NT2/D1 (cell line): ENCODE results near the gene HSPBP1.

Experiments
- DNase-seq: peaks from one replicate; pipeline ENCODE4 v3.0.0-alpha.2; 2011; ENCODE audit warnings: low read depth, low spot score
- H3K27me3 ChIP-seq: 2 replicates; pipeline ENCODE4 v1.6.0; 2011; ENCODE audit warnings: mild to moderate bottlenecking; ENCODE audit not compliant: insufficient read length, insufficient read depth
- H3K36me3 ChIP-seq: 2 replicates; pipeline ENCODE4 v1.6.1; 2011; ENCODE audit warnings: mild to moderate bottlenecking, low read length, mixed read lengths; ENCODE audit not compliant: insufficient read depth, insufficient read length
- H3K4me1 ChIP-seq: 2 replicates; pipeline ENCODE4 v1.5.1; 2011; ENCODE audit not compliant: insufficient read depth, insufficient read length
- H3K4me3 ChIP-seq: 2 replicates; pipeline ENCODE4 v1.5.1; 2011; ENCODE audit warnings: low read depth; ENCODE audit not compliant: insufficient read length
- H3K9ac ChIP-seq: 2 replicates; pipeline ENCODE4 v1.6.0; 2011; ENCODE audit warnings: low read depth; ENCODE audit not compliant: insufficient read length
- H3K9me3 ChIP-seq: 2 replicates; pipeline ENCODE4 v1.5.1; 2011; ENCODE audit warnings: mild to moderate bottlenecking, low read length; ENCODE audit not compliant: insufficient read depth
- SUZ12 ChIP-seq: IDR thresholded peaks from 2 replicates; pipeline ENCODE4 v1.6.1; 2011; ENCODE audit not compliant: insufficient read length, insufficient read depth; ENCODE audit errors: extremely low read depth
- YY1 ChIP-seq: IDR thresholded peaks from 2 replicates; pipeline ENCODE4 v1.6.1; 2011; ENCODE audit not compliant: insufficient read length, insufficient read depth
- ZNF274 ChIP-seq: IDR thresholded peaks from 2 replicates; pipeline ENCODE4 v1.6.1; 2011; ENCODE audit warnings: mild to moderate bottlenecking, low read depth, low read length

Gene HSPBP1

GRCh38 chr19:55320844-55321419, 41.0 kb upstream of the HSPBP1 start:
- H3K4me3 ChIP-seq = no peak overlapping the region
- TF ChIP-seq SUZ12 (no peak), ZNF274 (no peak), YY1 (no peak)
- H3K36me3 ChIP-seq = no peaks in the 10 kb centered on the region
- H3K4me1 ChIP-seq = peaks cover 4% of the 10 kb centered on the region
- no peak for DNase-seq
- H3K9me3 ChIP-seq = no peaks in the 10 kb centered on the region
- H3K9ac ChIP-seq = peak overlapping the region; percentile 26
- H3K27me3 ChIP-seq = peaks cover 5% of the 10 kb centered on the region

GRCh38 chr19:55319785-55320184, 39.9 kb upstream of the HSPBP1 start:
- peaks cover 2% of the 10 kb centered on the region for H3K4me1 ChIP-seq
- no peaks in the 10 kb centered on the region for H3K9me3 ChIP-seq
- peak overlapping the region; percentile 50 for H3K9ac ChIP-seq
- H3K27me3 ChIP-seq = peaks cover 5% of the 10 kb centered on the region
- H3K36me3 ChIP-seq = no peaks in the 10 kb centered on the region
- TF ChIP-seq YY1 = no peak
- no peak for TF ChIP-seq ZNF274
- no peak for TF ChIP-seq SUZ12
- DNase-seq = no peak
- no peak overlapping the region for H3K4me3 ChIP-seq

GRCh38 chr19:55316646-55317045, 36.7 kb upstream of the HSPBP1 start:
- H3K9ac ChIP-seq = no peak overlapping the region
- TF ChIP-seq YY1 (no peak), SUZ12 (no peak), ZNF274 (no peak)
- DNase-seq = no peak
- peaks cover 8% of the 10 kb centered on the region for H3K4me1 ChIP-seq
- H3K27me3 ChIP-seq = peaks cover 5% of the 10 kb centered on the region
- H3K9me3 ChIP-seq = no peaks in the 10 kb centered on the region
- H3K4me3 ChIP-seq = no peak overlapping the region
- peaks cover 4% of the 10 kb centered on the region for H3K36me3 ChIP-seq

- H3K9me3 ChIP-seq = no peaks in the 10 kb centered on the region
- H3K36me3 ChIP-seq = peaks cover 4% of the 10 kb centered on the region
- H3K27me3 ChIP-seq = peaks cover under 1% of the 10 kb centered on the region
- H3K4me1 ChIP-seq = peaks cover 8% of the 10 kb centered on the region
- no peak overlapping the region for H3K4me3 ChIP-seq
- no peak overlapping the region for H3K9ac ChIP-seq
- TF ChIP-seq ZNF274 = no peak
- DNase-seq = no peak
These were observed 36.1 kb upstream of the HSPBP1 start for GRCh38 chr19:55315956-55316525.

GRCh38 chr19:55314396-55314795, 34.5 kb upstream of the HSPBP1 start:
- no peak for DNase-seq

GRCh38 chr19:55312621-55313512, 33.0 kb upstream of the HSPBP1 start:
- H3K9me3 ChIP-seq = no peaks in the 10 kb centered on the region
- no peak overlapping the region for H3K4me3 ChIP-seq
- DNase-seq = no peak
- peaks cover 8% of the 10 kb centered on the region for H3K4me1 ChIP-seq
- H3K9ac ChIP-seq = no peak overlapping the region
- no peaks in the 10 kb centered on the region for H3K27me3 ChIP-seq
- H3K36me3 ChIP-seq = peaks cover 27% of the 10 kb centered on the region
- TF ChIP-seq ZNF274 = no peak
- no peak for TF ChIP-seq SUZ12
- TF ChIP-seq YY1 = no peak

More at GRCh38 chr19:55314396-55314795, 34.5 kb upstream of the HSPBP1 start:
- Histone ChIP-seq H3K4me1 (peaks cover 8% of the 10 kb centered on the region), H3K9me3 (no peaks in the 10 kb centered on the region), H3K9ac (no peak overlapping the region), H3K36me3 (peaks cover 15% of the 10 kb centered on the region), H3K4me3 (no peak overlapping the region), H3K27me3 (no peaks in the 10 kb centered on the region)
- TF ChIP-seq YY1 (no peak), SUZ12 (no peak), ZNF274 (no peak)

- no peak overlapping the region for H3K9ac ChIP-seq
- no peaks in the 10 kb centered on the region for H3K9me3 ChIP-seq
- peaks cover 8% of the 10 kb centered on the region for H3K4me1 ChIP-seq
- H3K4me3 ChIP-seq = no peak overlapping the region
- no peak for TF ChIP-seq YY1
- no peak for TF ChIP-seq ZNF274
- TF ChIP-seq SUZ12 = no peak
- DNase-seq = no peak
- peaks cover 30% of the 10 kb centered on the region for H3K36me3 ChIP-seq
- H3K27me3 ChIP-seq = no peaks in the 10 kb centered on the region
These were observed 31.9 kb upstream of the HSPBP1 start for GRCh38 chr19:55311797-55312196.
